GM18511 (cell line): ENCODE measurements around the gene KSR1.
"Not testable (repeated sequence)": the region's sequence is repeated elsewhere in the genome, so short reads cannot be mapped to it uniquely, and the experiment has no call there.

Experiments
- ATAC-seq: cut with Tn5 transposase; IDR thresholded peaks from one replicate; pipeline ENCODE4 v1.9.1; 2021; ENCODE audit warnings: mild to moderate bottlenecking, moderate library complexity; ENCODE audit not compliant: unreplicated experiment

KSR1 gene

DNA sequence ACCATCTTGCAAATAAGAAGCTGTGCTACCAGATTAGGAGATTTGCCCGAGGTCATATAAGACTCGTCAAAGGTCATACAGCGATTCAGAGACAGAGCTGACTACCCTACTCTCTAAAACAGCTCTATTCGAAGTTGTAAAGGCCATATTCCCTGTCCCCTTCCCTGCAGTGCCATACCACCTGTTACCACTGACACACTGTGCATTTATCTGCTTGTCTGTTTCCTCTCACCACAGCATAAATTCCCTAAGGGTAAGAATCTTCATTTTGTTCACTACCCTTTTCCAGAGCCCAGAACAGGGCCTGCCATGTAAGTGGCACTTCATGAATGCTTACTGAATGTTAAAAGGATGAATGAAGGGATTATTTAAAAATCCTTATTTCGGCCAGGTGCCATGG is 3.4 kb upstream of the KSR1 start:
- no peak for ATAC-seq

DNA sequence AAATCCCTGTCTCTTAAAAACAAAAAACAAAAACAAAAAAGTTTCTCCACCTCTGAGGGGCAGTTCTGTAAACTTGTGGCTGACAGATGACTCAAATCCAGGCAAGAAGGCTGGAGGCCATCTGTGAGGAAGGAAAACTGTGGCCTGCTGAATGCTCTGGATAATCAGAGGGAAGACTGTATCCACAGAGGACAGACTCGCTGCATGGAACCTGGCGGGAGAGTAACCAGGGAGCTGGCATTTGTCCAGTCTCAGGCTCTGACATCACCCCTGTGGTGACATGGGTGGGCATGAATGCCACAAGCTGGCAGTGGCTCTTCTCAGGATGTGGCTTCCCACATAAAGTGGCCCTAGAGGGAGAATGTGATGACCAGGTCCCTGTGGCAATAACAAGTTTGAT is 2.8 kb upstream of the KSR1 start:
- ATAC-seq, result no peak

DNA sequence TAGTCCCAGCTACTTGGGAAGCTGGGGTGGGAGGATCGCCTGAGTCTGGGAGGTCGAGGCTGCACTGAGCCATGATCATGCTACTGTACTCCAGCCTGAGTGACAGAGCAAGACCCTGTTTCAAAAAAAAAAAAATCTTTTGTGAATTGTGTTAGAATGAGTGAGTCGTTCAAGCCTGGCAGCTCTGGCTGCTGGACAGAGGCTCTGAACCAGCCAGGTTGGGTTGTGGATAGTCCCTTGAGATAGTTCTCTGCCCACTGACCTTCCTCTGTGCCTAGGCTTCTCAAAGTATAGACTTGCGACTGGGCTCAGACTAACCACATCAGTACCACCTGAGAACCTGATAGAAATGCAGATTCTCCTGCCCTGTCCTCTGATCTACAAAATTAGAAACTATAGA is 2.2 kb upstream of the KSR1 start:
- no peak for ATAC-seq

GRCh38 chr17:27455236-27455913 is 873 bp upstream of the KSR1 start:
- no peak for ATAC-seq

DNA sequence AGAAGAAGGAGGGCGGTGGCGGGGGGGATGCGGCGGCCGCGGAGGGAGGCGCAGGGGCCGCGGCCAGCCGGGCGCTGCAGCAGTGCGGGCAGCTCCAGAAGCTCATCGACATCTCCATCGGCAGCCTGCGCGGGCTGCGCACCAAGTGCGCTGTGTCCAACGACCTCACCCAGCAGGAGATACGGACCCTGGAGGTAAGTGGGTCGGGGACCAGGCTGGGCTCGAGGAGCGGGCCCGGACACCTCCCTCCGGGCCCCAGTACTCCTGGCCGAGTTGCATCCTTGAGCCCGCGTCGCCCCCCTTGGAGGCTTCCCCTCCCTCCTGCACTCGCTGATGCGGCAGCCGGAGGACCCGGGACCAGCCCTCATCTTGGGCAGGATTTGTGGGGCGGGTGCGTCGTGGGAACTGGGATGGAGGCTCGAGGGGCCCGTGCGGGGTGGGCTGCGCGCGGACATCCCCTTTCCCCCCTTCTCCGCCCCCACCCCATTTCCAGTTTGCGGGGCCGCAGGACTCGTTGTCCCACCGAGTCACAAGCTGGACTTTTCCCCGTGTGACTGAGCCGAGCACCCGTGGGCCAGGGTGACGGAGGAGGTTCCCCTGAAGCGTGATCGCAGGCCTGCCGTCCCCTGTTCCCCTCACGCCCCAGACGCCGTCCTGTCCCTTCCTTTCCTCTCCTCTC is 572 bp downstream of the KSR1 start:
- peak; percentile 16 for ATAC-seq

- no peak for ATAC-seq
Measured at GRCh38 chr17:27457360-27457715, 1.1 kb downstream of the KSR1 start.

- no peak for ATAC-seq
Measured at GRCh38 chr17:27457731-27458523, 1.7 kb downstream of the KSR1 start.

- no peak for ATAC-seq
Measured at GRCh38 chr17:27458524-27458908, 2.3 kb downstream of the KSR1 start.

DNA sequence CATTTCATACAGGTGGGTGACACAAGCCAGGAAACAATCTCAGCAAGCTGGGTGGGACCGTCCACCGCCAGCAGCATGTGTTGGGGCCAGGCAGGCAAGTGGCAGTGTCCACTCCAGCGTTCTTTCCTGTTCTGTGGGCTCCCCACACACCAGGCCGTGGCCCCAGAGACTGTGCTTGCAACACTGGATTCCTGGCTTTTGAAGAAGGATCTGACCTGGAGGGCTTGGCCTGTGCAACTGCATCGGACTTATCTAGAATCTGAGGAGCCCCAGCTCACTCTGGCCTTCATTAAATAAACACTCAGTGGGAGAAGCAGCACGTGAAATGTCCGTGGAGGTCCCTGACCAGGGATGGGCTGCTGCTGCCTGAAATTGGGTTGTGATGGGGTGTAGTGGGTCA is 3.2 kb downstream of the KSR1 start:
- no peak for ATAC-seq

DNA sequence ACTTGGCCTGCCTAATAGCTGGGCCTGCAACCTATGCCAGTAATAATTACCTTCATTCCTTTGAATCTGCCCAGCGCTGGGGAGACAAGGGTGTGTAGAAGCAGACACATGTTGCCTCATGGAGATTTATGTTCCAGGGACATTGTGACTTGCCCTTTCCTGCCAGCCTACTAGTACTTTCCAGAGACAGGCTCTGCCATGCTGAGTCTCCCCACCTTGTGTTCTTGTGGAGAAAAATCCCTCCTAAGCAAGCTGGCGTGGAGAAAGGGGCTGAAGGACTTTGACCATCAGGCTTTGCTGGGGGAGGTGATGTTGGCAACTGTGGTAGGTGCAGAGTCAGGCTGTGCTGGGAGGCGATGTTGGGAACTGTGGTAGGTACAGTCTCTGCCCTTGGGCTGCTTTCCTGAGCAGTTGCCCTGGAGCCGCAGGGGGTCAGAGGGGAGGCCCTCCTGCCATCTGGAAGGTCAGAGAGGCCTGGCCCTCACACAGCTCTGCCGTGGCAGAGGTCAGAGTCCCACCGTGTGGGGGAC is 4.0 kb downstream of the KSR1 start:
- no peak for ATAC-seq

DNA sequence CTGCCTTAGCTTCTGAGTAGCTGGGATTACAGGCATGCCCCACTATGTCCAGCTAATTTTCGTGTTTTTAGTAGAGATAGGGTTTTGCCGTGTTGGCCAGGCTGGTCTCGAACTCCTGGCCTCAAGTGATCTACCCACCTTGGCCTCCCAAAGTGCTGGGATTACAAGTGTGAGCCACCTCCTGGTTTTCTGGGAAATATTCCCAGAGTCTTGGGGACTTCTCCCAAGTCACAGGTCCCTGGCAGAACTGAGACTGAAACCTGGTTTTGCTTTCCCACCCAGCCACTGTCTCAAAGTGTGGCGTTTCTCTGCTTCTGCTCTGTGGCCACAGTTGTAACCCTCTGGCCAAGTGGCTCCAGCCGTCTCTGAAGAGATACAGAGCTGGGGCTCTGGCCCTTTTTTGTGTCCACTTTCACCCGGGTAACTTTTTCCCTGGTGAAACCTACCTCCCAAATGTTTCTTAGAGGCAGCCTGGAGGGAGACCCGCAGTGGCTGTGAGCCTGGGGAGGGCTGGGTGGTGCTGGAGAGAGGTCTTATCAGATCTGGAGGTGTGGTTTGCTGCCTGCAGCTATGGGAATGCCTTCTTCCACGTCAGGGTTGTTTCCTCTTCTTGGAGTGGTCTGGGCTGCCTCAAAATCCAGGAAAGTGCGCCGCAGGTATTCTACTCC is 5.1 kb downstream of the KSR1 start:
- ATAC-seq, result no peak

DNA sequence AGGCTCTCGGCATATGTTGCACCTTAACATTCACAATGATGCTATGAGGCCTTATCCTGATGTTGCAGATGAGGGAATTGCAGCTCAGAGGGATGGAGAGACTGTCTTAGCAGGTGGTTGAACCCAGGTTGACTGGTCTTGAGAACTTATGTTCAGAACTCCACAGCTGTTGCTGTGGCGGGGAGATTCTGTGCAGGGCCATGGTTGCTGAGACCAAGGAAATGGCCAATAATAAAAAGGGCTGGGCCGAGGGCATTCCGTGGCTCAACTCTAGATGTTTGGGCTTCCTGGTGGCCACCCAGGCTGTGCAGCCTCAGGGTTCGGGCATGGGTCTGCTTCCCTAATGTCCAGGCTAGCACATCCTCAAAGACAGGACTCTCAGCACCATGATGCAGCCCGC is 5.9 kb downstream of the KSR1 start:
- no peak for ATAC-seq

DNA sequence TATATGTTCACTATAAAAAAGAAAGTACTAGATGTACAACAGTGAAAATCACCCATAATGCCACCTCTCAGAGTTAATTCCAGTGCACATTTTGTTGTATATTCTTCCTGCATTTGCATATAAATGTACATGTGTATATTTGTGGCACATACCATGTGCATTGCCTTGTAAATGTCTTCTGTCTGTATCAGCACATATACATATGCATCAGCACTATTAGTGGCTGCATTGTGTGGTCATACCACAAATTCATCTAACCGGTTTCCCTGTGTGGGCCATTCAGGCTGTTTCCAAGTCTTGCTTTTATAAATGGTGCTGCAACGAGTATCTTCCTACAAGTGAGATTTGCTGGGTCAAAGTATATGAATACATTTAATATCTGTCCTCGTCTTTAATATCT is 6.5 kb downstream of the KSR1 start:
- ATAC-seq, result no peak

DNA sequence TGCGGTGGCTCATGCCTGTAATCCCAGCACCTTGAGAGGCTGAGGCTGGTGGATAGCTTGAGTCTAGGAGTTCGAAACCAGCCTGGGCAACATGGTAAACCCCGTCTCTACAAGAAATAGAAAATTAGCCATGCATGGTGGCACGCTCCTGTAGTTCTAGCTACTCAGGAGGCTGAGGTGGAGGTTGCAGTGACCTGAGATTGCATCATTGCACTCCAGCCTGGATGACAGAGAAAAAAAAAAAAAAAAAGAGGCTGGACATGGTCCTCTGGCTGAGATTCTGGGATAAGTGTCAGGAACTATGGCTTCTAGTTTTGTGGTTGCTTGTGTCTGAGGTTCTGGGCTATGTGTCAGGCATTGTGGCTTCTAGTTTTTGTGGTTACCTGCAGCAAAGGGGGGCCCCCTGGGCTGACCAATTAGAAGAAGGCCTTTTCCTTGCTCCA is 7.0 kb downstream of the KSR1 start:
- peak; percentile 46 for ATAC-seq

GRCh38 chr17:27464019-27464418 is 7.8 kb downstream of the KSR1 start:
- ATAC-seq, result not testable (repeated sequence)

- ATAC-seq, result no peak
Measured at GRCh38 chr17:27464431-27464830, 8.2 kb downstream of the KSR1 start.

DNA sequence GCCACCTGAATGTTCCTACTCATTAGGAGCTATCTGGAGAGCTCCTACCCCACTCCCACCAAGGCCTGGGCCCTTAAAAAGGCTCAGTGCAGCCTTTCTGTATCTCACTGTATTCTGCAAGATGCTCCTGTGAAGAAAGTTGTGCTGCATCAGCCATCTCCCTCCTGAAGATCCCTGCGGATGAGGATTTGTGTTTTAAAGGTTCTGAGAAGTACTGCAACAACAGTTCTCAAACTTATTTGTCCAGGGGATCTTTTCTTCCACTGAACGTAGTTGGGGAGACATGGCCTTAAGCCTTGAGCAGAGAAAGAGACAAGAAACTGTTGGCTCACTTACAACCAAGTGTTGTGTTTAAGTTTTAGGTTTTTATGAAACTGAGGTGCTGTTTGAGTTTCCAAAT is 9.6 kb downstream of the KSR1 start:
- not testable (repeated sequence) for ATAC-seq

GRCh38 chr17:27466376-27466742 is 10.1 kb downstream of the KSR1 start:
- peak; percentile 14 for ATAC-seq

DNA sequence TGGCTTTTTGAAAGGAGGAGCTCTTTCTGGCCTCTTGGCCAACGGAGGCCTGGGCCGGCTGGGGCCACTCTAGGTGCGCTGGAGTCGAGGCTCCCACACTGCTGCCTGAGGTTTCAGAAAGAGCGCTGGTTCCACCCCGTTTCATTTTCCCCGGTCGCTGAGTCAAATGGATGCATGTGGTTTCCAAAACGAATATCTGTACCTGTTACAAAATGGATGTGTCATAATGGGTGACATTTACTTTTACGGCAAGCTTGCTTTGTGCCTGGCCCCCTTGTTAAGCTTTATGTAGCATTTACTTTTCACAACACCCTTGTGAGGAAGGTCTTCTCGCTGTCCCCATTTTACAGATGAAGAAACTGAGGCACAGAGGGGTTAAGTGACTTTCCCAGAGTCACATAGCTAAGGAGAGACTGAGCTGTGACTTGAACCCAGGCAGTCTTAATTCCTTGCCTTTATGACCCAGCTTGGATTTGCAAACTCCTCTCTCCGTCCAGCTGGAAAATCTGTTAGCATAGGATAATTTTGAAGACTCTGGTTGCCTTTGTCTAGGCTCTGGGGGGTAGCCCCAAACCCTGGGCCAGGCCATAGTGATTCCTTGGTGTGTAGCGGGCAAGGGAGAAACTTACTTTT is 10.6 kb downstream of the KSR1 start:
- ATAC-seq, result peak; percentile 71

- ATAC-seq, result no peak
Measured at GRCh38 chr17:27469256-27469655, 13.0 kb downstream of the KSR1 start.
